Medulla oblongata (tissue), 1 donor: Measurements from ENCODE around the gene C1QTNF9B.

Source experiments
- DNase-seq: peaks from one replicate; pipeline ENCODE4 v3.0.0-alpha.2; 2015; ENCODE audit errors: extremely low spot score

C1QTNF9B gene

DNA sequence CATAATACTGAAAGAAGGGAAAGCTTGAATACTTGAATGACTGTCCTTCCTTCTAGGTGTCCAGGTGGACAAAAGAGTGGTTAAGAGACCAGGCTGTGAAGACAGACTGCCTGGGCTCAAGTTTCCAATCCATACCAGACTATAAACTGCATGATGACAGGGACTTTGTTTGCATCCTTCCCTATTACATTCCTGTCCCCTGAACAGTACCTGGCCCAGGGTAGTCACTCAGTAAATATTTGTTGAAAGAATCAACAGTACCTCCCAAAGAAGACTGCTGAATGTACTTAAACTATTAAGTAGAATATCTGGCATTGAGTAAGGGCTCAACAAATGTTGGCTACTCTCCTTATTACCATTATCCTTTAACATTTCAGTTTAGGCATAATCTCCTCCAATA, 37.8 kb downstream of the C1QTNF9B start:
- DNase-seq, result no peak

DNA sequence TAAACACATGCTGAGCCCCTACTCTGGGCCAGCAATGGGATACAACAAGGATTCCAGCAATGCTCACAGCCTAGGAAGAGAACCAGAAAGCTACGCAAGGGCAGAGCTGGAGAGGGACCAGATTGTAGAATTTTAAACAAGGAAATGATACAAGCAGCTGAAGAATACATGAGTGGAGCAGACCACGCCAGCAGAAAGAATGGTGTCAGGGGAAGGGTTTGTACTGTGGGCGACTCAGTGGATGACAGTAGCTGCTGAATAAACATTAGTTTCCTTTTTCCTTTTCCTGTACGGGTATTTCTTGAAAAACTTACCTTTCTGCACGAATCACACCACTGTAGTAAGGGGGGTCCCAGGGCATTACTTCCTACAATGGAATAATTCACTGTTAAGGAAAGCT, 38.8 kb downstream of the C1QTNF9B start:
- no peak for DNase-seq

DNA sequence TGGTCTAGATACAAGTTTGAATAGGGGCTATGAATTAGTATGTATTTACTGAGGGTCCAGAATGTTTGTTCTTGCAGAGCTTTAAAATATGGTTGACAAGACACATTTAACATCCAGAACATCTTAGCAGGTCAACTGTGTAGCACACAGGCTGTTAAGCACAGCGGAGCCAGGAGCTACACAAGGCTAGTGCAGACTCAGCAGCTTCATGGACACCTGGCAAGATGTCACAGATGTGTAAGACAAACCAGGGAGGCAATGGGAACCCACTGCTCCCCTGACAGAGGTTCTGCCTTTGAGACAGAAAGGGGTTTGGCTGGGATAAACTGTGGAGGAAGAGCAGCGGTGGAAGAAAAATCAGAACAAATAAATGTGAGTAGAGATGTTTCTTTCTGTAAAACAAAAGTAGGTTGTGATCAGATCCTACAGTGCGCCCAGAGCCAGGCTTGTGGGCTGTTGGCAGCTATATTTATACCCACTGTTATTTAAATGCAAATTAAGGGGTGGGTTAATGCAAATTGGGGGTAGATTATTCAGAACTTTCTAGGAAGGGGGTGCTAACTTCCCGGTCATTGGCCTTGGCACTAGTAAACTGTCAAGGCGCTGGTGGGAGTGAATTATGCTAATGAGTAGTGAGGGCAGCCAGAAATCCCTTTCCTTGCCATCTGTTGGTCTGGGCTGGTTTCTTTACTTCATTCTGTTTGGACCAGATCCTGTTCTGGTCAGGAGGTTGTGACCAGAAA, 41.1 kb downstream of the C1QTNF9B start:
- DNase-seq, result peak; percentile 58

DNA sequence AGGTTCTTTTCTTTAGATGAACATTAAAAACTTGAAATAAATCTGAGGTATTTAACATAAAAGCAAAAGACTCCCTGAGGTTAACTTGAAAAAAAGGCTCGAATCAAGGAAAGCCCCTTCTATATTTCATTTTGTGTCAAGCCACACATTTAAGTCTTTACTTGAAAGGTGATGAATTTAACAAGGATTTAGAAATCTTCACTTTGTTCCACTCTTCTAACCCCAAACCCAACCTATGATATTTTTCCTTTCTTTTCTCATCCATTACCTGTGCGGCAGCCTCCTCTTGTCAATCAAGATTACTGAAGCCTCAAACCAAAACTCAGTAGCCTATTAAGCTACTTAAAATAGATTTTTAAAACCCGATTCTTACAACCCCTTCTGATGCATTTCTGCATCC, 41.9 kb downstream of the C1QTNF9B start:
- DNase-seq, result no peak

DNA sequence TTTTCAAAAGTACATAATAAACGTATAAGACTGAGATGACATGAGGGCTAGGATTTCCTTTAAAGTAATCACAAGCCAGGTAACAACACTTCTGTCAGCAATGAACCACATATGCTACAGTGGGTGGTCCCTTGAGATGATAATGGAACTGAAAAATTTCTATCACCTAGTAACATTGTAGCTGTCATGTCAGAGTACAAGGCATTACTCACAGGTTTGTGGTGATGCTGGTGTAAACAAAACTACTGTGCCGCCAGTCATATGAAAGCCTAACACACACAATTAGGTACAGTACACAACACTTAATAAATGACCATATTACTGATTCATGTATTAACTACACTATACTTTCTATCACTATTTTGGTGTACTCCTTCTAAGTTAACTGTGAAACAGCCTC, 45.0 kb downstream of the C1QTNF9B start:
- DNase-seq, result no peak

DNA sequence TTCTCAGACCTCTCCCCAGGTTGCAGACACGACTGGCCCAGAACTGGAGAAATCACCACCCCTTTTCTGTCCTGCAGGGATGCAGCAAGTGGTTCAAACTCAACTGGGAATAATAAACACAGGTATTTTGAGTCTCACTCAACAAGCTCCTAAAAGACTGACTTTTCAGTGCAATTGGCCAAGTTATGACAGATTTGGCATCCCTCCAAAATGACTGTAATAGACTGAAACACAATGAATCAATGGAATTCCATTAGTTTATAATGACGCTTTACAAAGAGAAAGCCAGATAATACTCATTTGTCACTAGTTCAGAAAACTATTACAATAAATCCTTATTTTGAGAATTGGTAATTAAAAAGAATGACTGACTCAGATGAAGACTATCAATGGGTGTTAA, 46.2 kb downstream of the C1QTNF9B start:
- no peak for DNase-seq

DNA sequence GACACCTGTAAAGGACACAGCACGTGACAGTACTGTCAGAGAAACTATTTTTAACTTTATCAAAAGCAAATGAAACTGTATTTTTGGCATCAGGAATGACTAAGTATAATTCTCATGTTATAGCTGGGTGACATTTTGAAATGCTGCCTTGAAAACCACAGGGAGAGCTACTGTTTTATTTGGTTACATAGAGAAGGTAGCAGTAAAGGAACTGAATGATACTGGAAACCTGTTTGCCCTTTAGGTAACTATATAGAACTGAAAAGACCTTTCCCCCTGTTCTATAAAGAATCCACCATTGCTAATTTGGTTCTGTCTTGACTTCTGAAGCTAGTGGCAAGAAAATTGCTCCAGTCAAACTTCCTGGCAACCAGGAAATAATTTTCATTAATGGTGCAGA, 47.2 kb downstream of the C1QTNF9B start:
- DNase-seq, result no peak

DNA sequence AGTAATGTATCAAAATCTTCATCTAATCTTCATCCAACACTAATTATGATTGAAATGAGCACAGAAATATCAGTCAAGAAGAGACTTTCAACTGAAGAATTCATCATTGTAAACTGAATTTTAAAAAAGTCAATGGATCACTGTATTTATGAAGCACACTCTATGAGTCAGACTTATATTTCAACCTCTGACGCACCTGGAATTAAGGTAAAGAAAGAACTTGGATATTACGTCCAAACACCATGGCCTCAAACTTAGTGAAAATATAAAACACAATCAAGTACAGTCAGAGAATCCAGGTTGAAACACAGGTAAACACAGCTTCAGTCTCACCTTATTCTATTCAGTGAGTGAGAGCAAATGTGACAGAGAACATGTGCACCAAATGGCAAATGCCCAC, 47.6 kb downstream of the C1QTNF9B start:
- DNase-seq, result no peak

DNA sequence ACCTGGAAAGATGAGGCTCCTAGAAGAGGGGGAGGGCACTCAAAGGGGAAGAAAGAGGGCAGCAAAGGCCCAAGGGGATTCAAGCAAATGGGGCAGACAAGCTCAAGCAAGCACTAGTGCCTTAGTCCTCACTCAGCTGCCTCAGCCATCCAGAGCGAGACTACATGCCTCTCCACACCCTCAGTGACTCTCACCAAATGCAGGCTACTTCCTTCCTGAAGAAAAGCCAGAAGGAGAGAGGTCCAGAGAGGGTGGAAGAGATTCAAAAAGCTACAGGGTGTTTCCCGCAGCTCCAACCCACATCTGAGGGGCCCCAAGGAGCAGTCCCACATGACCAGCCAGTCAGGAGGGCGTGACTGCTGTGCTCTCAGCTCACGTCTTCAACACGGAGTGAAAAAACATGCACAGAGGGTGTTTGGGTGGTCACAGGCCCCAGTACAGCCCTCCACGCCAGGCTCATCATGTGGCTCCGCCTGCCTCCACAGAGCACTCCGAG, 48.6 kb downstream of the C1QTNF9B start:
- no peak for DNase-seq

DNA sequence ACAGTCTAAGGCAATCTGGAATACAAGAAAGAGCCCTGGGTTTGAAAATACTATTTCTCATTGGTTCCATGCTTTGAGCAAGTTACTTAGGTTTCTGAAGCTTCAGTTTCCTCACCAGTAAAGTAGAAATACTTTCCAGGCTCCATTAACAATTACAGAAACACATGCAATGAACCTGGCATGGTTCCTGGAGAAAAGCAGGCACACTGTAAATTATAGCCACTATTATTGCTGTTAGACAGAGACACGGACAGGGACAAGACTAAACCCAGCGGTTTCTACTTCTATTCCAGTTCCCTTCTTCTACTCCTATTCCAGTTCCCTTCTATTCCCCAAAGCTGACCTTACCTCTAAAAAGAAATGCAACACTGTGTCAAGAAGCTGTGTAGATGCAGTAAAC, 49.3 kb downstream of the C1QTNF9B start:
- DNase-seq, result no peak

DNA sequence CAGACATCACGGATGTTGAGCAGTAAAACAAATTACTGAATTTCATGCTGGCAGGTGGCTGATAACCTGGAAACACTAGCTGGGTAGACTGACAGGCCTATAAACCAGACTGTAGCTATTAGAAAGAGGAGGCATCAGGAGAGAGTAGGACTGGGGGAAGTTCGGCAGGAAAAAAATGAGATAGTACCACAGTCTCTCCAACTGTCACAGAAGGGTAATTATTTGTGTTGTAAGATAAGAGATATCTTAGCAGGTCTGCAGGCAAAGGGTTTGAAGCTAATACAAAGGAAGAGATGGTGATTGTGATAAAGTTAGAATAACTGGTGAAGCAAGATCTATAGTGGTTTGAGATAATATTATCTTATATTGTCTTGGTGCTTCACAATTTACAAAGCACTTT, 49.8 kb downstream of the C1QTNF9B start:
- DNase-seq, result no peak

DNA sequence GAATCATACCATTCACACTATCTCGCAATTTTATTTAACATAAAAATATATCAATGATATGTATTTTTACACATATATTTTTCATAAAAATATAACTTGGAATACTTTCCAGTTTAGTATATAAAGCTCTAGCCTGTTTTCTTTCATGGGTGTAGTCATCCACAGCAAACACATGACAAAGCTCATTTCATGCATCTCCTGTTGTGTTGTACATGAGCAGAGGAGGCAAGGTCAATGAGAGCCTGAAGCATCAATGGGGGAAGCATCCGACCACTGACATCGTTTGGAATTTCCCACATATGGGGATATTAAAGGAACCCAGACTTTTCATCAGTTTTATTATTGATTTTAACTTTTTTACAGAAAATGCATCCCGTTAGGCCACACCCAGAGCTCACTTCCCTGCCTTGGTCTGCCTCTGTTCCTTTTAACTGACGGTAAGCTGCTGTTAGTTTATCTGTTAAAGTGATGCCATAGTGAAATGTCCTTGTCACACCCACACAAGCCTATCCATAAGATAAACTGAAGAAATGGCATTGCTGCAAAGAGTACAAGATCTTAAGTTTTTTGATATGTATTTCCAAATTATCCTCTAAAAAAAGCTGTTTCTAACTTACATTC, 52.1 kb downstream of the C1QTNF9B start:
- DNase-seq, result no peak

DNA sequence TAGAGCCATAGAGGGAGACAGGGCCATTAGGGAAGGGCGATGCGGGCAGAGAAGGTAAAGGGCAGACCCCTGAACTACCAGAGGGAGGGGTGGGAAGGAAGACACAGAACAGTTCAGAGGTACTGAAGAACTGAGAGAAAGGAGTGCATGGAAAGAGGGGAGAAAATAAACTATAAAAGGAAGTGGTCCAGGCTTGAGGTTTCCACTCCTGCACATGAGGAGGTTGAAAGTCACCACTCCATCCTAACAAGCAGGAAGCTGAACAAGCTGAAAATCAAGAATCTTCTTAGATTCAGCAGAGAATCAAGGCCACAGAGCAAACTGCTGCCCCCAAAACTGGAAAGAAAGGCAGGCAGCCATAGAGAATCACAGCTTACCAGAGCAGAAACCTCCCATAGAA, 53.2 kb downstream of the C1QTNF9B start:
- no peak for DNase-seq

DNA sequence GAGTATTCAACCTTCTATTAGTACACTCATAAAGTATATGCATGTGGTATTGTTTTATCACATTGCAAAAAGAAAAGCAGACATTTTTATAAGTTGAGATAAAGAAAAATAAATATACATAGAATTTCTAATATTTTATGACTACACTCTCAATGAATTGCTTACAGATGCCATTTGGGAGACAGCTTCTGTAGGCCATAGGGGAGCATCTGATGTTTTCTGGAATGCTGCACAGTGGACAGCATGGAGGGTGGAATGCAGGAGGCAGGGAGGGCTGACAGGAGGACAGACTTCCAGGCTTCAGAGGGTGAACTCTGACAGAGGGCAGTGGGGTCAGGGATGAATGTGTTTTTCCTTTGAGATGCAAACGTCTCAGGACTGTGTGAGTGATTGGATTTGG, 53.9 kb downstream of the C1QTNF9B start:
- DNase-seq, result no peak

DNA sequence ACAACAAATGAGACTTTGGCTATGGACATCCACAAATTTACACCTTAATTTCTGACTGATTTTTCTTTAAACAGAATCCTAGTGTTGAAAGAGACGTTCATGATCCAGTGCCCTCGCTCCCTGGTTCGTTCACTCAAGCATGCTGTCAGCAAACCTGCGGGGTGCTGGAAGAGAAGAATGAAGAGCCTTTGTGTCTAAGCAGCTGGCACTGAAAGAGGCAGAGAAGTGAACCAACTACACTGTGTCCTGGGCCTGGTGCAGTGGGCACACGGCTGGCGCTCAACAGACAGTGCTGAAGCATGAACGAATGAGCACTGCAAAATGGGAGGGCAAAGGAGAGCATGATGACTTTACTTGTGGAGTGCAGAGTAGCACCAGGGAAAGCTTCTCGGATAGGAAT, 54.9 kb downstream of the C1QTNF9B start:
- DNase-seq, result peak; percentile 57
